M059J (cell line): ENCODE measurements around the gene OXNAD1. TPM values are rescaled to one million over a fixed set of nuclear protein-coding genes. Genes with fewer than 3 reads are reported as not detected.

Experiments
- DNase-seq: peaks from one replicate; pipeline ENCODE4 v3.0.0-alpha.2; 2012; ENCODE audit warnings: low read depth
- total RNA-seq: library from RNA; depleted of rRNA; stranded (reverse); fragments of >200 nt; shearing (Covaris generic); gene quantifications from 2 replicates; pipeline ENCODE4 v1.2.3, GENCODE V29; 2014; rRNA removed

Gene OXNAD1, protein sequence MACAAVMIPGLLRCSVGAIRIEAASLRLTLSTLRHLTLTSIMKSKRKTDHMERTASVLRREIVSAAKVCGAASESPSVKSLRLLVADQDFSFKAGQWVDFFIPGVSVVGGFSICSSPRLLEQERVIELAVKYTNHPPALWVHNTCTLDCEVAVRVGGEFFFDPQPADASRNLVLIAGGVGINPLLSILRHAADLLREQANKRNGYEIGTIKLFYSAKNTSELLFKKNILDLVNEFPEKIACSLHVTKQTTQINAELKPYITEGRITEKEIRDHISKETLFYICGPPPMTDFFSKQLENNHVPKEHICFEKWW
- 7.7 and 7.9 TPM in 2 replicates for total RNA-seq

- peak; percentile 98 for DNase-seq
These were observed at the start of gene OXNAD1, which contains the start of gene DPH3 for GRCh38 chr3:16264708-16265454. Gene OXNAD1 (plus strand): TSS chr3:16265212. CDS start chr3:16270953, 5,741 bp downstream. Gene DPH3 (minus strand): TSS chr3:16264943. CDS start chr3:16264876, 67 bp downstream.

- no peak for DNase-seq
These were observed 48.6 kb upstream of the OXNAD1 start for GRCh38 chr3:16216373-16216935.

DNA sequence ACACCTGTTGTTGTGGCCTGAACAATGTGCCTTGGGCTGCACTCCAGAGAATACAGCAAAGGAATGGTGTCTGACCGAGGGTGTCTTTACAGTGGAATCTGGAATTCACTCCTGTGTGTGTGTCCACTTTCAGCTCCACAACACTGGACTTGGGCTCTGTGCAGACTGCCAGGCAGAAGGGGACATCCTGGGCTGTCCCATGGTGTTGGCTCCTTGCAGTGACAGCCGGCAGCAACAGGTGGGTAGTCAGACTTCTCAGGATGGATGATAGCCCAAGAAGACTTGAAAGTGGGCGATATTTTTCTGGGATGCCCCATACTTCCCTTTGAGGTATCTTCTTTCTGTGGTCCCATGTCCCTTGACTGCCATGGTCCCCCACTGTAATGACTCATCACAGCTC lies 45.2 kb upstream of the OXNAD1 start:
- no peak for DNase-seq

DNA sequence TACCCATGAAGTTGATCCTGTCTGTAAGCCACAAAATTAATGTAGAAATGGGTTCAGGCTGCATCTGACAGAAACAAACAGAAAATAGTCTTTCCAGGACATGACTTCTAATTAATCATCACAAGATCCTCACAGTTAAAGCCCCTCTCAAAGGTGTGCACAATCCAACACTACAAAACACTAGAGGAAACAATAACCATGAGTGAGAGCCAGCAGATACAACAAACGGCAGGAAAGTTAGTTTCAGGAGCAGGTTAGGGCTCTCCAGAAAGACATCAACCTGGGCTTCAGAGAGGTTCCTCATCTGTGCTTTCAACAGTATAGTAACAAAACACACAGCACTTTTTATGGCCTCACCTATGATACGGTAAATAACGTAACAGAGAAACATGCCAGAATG lies 43.0 kb upstream of the OXNAD1 start:
- no peak for DNase-seq

DNA sequence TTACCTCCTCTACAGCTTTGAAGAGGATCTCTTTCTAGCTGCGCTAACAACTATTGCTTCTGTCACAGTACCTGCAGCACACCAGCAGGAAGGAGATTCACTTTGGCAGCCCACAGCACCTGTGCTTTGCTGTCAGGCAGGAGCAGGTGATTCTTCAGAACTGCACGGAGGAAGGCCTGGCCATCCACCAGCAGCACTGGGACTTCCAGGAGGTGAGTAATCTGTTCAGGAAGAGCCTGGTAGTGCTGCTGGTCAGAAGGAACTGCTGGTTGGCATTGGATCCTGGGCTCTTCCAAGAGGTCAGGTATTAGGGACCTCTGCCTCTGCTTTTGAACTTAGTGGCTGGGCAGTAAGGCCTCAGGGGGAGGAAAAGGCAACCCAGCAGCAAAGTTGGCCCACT lies 42.5 kb upstream of the OXNAD1 start:
- DNase-seq, result no peak

- no peak for DNase-seq
These were observed 40.7 kb upstream of the OXNAD1 start for GRCh38 chr3:16224325-16224724.

DNA sequence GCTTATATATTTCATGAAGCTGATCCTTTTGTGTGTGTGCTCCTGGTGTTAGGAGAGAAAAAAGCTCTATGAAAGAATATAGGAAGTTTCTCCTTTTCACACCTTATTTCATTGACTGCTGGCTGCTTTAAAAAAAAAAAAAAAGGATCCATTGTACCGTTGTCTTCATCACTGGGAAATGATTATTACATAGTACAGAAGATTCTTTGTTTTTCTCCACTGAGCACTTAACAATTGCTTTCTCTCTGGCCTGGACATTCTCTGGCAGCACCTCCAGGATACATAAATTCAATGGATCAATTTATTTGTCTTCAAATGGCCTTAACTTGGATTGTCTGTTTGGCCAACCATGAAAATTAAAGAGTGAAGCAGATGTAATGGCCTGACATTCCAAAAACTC lies 37.4 kb upstream of the OXNAD1 start:
- no peak for DNase-seq

- DNase-seq, result no peak
These were observed 35.3 kb upstream of the OXNAD1 start for GRCh38 chr3:16229681-16230080.

- no peak for DNase-seq
These were observed 33.0 kb upstream of the OXNAD1 start for GRCh38 chr3:16231983-16232382.

GRCh38 chr3:16233806-16234205 lies 31.2 kb upstream of the OXNAD1 start:
- no peak for DNase-seq

DNA sequence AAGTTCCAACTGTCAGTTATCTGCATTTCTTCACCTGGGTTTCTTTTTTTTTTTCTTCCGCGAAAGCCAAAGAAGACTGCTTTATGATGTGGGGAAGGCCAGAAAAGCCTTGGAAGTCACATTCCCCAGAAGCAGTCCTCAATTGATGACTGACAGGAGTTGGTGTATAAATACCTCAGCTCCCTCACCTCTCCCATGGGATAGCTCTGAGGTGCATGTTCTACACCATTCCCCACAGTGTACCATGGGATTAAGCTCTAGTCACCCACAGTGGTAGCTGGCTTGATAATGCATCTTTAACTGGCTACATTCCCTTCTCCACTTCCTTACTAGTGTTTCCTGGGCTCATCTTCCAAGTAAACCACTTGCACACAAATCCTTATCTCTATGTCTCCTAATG lies 30.7 kb upstream of the OXNAD1 start:
- DNase-seq, result no peak

- no peak for DNase-seq
These were observed 28.9 kb upstream of the OXNAD1 start for GRCh38 chr3:16236030-16236639.

DNA sequence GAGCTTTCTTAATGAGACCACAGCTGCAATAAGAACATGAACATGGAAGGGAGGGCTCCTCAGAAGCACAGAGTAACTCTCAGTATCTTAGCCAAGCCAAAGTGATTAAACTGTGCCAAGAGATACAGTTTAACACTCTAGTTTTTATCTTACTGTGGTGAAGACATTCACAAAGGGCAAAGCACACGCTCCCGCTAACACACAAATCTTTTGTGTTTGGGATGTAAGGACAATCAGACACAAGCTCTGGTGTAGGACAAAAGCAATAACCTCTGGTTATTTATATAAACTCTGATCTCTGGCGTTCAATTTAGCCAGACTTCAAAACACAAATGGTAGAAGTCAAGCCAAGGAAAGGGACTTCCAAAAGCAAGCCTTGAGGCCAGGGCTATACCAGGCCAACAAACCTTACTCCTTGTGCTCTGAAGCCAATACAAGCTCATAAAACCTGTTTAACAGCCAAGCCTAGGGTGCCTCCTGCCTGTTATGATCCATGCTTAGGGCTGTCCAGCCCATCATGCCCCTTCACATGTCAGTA lies 28.1 kb upstream of the OXNAD1 start:
- no peak for DNase-seq

GRCh38 chr3:16239086-16239770 lies 25.8 kb upstream of the OXNAD1 start:
- peak; percentile 37 for DNase-seq

DNA sequence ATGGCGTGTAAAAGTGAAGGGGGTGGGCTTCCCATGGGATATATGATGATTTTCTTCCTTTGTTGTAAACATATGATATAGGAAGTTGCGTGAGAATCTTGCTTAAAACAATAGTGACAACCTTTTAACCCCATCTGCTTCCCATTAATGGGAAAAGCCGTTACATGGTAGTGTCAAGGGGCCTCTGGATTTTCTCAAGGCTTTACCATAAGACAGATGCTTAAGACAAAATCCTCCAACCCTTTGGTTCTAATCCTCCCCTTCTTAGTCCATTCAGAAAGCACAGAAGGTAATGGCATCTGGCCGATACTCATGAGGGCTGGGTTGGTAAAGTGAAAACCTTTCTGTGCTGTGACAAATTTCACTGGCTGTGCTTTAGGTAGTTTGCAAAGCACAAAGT lies 25.2 kb upstream of the OXNAD1 start:
- DNase-seq, result no peak

GRCh38 chr3:16240229-16241023 lies 24.6 kb upstream of the OXNAD1 start:
- peak; percentile 60 for DNase-seq

- DNase-seq, result no peak
These were observed 23.8 kb upstream of the OXNAD1 start for GRCh38 chr3:16241225-16241624.

GRCh38 chr3:16242177-16242576 lies 22.8 kb upstream of the OXNAD1 start:
- DNase-seq, result no peak

- peak; percentile 70 for DNase-seq
These were observed 21.1 kb upstream of the OXNAD1 start for GRCh38 chr3:16243706-16244490.

- no peak for DNase-seq
These were observed 19.4 kb upstream of the OXNAD1 start for GRCh38 chr3:16245609-16246008.
